ENCODE results near the gene CTRB2. TPM values are rescaled to one million over a fixed set of nuclear protein-coding genes. Genes with fewer than 3 reads are reported as not detected.
"Not testable (repeated sequence)": the region's sequence is repeated elsewhere in the genome, so short reads cannot be mapped to it uniquely, and the experiment has no call there.

CTRB2 gene
- total RNA-seq, 2 experiments from 2014 or later, result not detected

- CTCF ChIA-PET, result interaction anchor here (1.2 to 5.4 kb wide), 4 partner anchors 15 to 245 kb away, joined by 4 to 63 read pairs (median 6); no protein-coding TSS in a partner anchor
- peak overlapping the region; percentile 55 for H3K27ac Mint-ChIP-seq
- H3K36me3 Mint-ChIP-seq (ENCODE audit: low read depth), result no peaks in the 10 kb centered on the region
- POLR2A ChIA-PET, result interaction anchor here (0.6 kb wide), 1 partner anchor 18 kb away, joined by 3 read pairs; no protein-coding TSS in a partner anchor
- no peak overlapping the region for H3K4me3 Mint-ChIP-seq
- no peaks in the 10 kb centered on the region for H3K9me3 Mint-ChIP-seq (ENCODE audit: insufficient read depth)
- DNase-seq (no peak), ATAC-seq (no peak)
- H3K27me3 Mint-ChIP-seq (ENCODE audit: low read depth), result no peaks in the 10 kb centered on the region
- peaks cover 19% of the 10 kb centered on the region for H3K4me1 Mint-ChIP-seq (ENCODE audit: low read depth)
Observed at GRCh38 chr16:75219088-75219487, 12.1 kb upstream of the CTRB2 start.

- Mint-ChIP-seq H3K36me3 (ENCODE audit: low read depth) (no peaks in the 10 kb centered on the region), H3K27ac (peak within 1 kb of the TSS; percentile 92), H3K4me1 (ENCODE audit: low read depth) (peaks cover 19% of the 10 kb centered on the region), H3K4me3 (peak within 1 kb of the TSS; percentile 68), H3K27me3 (ENCODE audit: low read depth) (no peaks in the 10 kb centered on the region), H3K9me3 (ENCODE audit: insufficient read depth) (no peaks in the 10 kb centered on the region)
- POLR2A ChIA-PET, result interaction anchor here (0.5 kb wide), 1 partner anchor 16 kb away, joined by 3 read pairs; no protein-coding TSS in a partner anchor
- ATAC-seq (no peak), DNase-seq (no peak)
- CTCF ChIA-PET, result interaction anchor here (5.4 kb wide), 1 partner anchor 17 kb away, joined by 63 read pairs; no protein-coding TSS in a partner anchor
Observed at GRCh38 chr16:75218256-75219076, 11.5 kb upstream of the CTRB2 start, which contains the start of gene CTRB1. CTRB1 (plus strand) TSS chr16:75218988; CDS start chr16:75219008, 20 bp downstream.

GRCh38 chr16:75217389-75217851 lies 10.5 kb upstream of the CTRB2 start:
- H3K27ac Mint-ChIP-seq, result no peak overlapping the region
- no peaks in the 10 kb centered on the region for H3K27me3 Mint-ChIP-seq (ENCODE audit: low read depth)
- H3K4me1 Mint-ChIP-seq (ENCODE audit: low read depth), result peaks cover 19% of the 10 kb centered on the region

DNA sequence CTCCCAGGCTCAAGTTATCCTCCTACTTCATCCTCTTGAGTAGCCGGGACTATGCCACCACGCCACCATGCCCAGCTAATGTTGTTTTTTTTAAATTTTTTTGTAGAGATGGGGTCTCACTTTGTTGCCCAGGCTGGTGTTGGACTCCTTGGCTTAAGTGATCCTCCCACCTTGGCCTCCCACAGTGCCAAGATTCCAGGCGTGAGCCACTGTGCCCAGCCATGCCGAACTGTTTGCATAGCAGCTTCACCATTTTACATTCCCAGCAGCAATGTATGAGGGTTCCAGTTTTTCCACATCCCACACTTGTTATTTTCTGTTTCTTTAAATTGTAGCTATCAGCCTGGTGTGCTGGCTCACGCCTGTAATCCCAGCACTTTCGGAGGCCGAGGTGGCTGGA lies 9.6 kb upstream of the CTRB2 start:
- POLR2A ChIA-PET, result no interaction called here
- no peak for DNase-seq

More at GRCh38 chr16:75217389-75217851, 10.5 kb upstream of the CTRB2 start:
- DNase-seq, result no peak
- Mint-ChIP-seq H3K36me3 (ENCODE audit: low read depth) (no peaks in the 10 kb centered on the region), H3K9me3 (ENCODE audit: insufficient read depth) (no peaks in the 10 kb centered on the region), H3K4me3 (no peak overlapping the region)
- ATAC-seq, result no peak
- ChIA-PET CTCF (interaction anchor here (5.4 kb wide), 1 partner anchor 16 kb away, joined by 63 read pairs; no protein-coding TSS in a partner anchor), POLR2A (interaction anchor here (0.5 kb wide), 1 partner anchor 15 kb away, joined by 3 read pairs; no protein-coding TSS in a partner anchor)

GRCh38 chr16:75216127-75216526 lies 9.2 kb upstream of the CTRB2 start:
- DNase-seq, result no peak
- no peaks in the 10 kb centered on the region for H3K9me3 Mint-ChIP-seq (ENCODE audit: insufficient read depth)
- H3K4me3 Mint-ChIP-seq, result no peak overlapping the region
- ChIA-PET CTCF (interaction anchor here (0.6 to 1.0 kb wide), 2 partner anchors 17 to 169 kb away, joined by 3 read pairs; no protein-coding TSS in a partner anchor), POLR2A (no interaction called here)
- no peaks in the 10 kb centered on the region for H3K36me3 Mint-ChIP-seq (ENCODE audit: low read depth)
- H3K27me3 Mint-ChIP-seq (ENCODE audit: low read depth), result no peaks in the 10 kb centered on the region
- no peak for ATAC-seq
- H3K27ac Mint-ChIP-seq, result no peak overlapping the region
- H3K4me1 Mint-ChIP-seq (ENCODE audit: low read depth), result peaks cover 19% of the 10 kb centered on the region

More for the DNA sequence above, 9.6 kb upstream of the CTRB2 start:
- H3K9me3 Mint-ChIP-seq (ENCODE audit: insufficient read depth), result no peaks in the 10 kb centered on the region
- CTCF ChIA-PET, result interaction anchor here (1.0 kb wide), 1 partner anchor 169 kb away, joined by 3 read pairs; no protein-coding TSS in a partner anchor
- H3K36me3 Mint-ChIP-seq (ENCODE audit: low read depth), result no peaks in the 10 kb centered on the region
- no peak for ATAC-seq
- H3K4me1 Mint-ChIP-seq (ENCODE audit: low read depth), result peaks cover 19% of the 10 kb centered on the region
- no peak overlapping the region for H3K4me3 Mint-ChIP-seq
- no peaks in the 10 kb centered on the region for H3K27me3 Mint-ChIP-seq (ENCODE audit: low read depth)
- no peak overlapping the region for H3K27ac Mint-ChIP-seq

DNA sequence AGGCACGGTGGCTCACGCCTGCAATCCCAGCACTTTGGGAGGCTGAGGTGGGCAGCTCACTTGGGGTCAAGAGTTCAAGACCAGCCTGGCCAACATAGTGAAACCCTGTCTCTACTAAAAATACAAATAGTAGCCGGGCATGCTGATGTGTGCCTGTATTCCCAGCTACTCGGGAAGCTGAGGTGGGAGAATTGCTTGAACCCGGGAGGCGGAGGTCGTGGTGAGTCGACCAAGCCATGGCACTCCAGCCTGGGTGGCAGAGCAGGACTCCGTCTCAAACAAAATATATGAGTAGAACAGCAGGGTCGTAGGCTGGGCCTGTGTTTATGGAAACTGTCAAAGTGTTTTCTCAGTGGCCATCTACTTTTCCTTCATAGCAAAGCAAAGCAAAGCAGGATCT lies 4.3 kb upstream of the CTRB2 start:
- POLR2A ChIA-PET, result interaction anchor here (0.6 kb wide), 1 partner anchor 65 kb away, joined by 3 read pairs; no protein-coding TSS in a partner anchor

GRCh38 chr16:75209944-75210343 lies 3.0 kb upstream of the CTRB2 start:
- ChIA-PET CTCF (interaction anchor here (1.5 to 2.5 kb wide), 2 partner anchors 11 to 24 kb away, joined by 3 to 7 read pairs; no protein-coding TSS in a partner anchor), POLR2A (no interaction called here)
- DNase-seq (no peak), ATAC-seq (no peak)
- H3K4me3 Mint-ChIP-seq, result no peak overlapping the region
- no peaks in the 10 kb centered on the region for H3K36me3 Mint-ChIP-seq (ENCODE audit: low read depth)
- no peaks in the 10 kb centered on the region for H3K4me1 Mint-ChIP-seq (ENCODE audit: low read depth)
- H3K27ac Mint-ChIP-seq, result no peak overlapping the region
- no peaks in the 10 kb centered on the region for H3K27me3 Mint-ChIP-seq (ENCODE audit: low read depth)
- no peaks in the 10 kb centered on the region for H3K9me3 Mint-ChIP-seq (ENCODE audit: insufficient read depth)

More for the DNA sequence above, 4.3 kb upstream of the CTRB2 start:
- H3K27ac Mint-ChIP-seq; DNase-seq; H3K4me3 Mint-ChIP-seq; H3K27me3 Mint-ChIP-seq (ENCODE audit: low read depth); ATAC-seq; H3K4me1 Mint-ChIP-seq (ENCODE audit: low read depth); H3K36me3 Mint-ChIP-seq (ENCODE audit: low read depth); H3K9me3 Mint-ChIP-seq (ENCODE audit: insufficient read depth): not testable (repeated sequence)
- CTCF ChIA-PET, result interaction anchor here (2.5 kb wide), 1 partner anchor 12 kb away, joined by 7 read pairs; no protein-coding TSS in a partner anchor

- DNase-seq; H3K36me3 Mint-ChIP-seq (ENCODE audit: low read depth); H3K4me3 Mint-ChIP-seq; H3K4me1 Mint-ChIP-seq (ENCODE audit: low read depth); H3K27me3 Mint-ChIP-seq (ENCODE audit: low read depth); H3K9me3 Mint-ChIP-seq (ENCODE audit: insufficient read depth); POLR2A ChIA-PET; H3K27ac Mint-ChIP-seq; ATAC-seq: not testable (repeated sequence)
- CTCF ChIA-PET, result interaction anchor here (1.2 to 1.5 kb wide), 2 partner anchors 24 to 176 kb away, joined by 3 to 4 read pairs; no protein-coding TSS in a partner anchor
Observed at GRCh38 chr16:75209514-75209913, 2.6 kb upstream of the CTRB2 start.

- ChIA-PET CTCF (interaction anchor here (1.2 to 1.5 kb wide), 2 partner anchors 24 to 176 kb away, joined by 3 to 4 read pairs; no protein-coding TSS in a partner anchor), POLR2A (no interaction called here)
- Mint-ChIP-seq H3K36me3 (ENCODE audit: low read depth) (no peaks in the 10 kb centered on the region), H3K27ac (no peak overlapping the region), H3K4me3 (no peak overlapping the region), H3K9me3 (ENCODE audit: insufficient read depth) (no peaks in the 10 kb centered on the region), H3K4me1 (ENCODE audit: low read depth) (no peaks in the 10 kb centered on the region), H3K27me3 (ENCODE audit: low read depth) (no peaks in the 10 kb centered on the region)
- DNase-seq, result no peak
- no peak for ATAC-seq
Observed at GRCh38 chr16:75208861-75209505, 2.0 kb upstream of the CTRB2 start.

GRCh38 chr16:75208242-75208825 lies 1.4 kb upstream of the CTRB2 start:
- CTCF ChIA-PET, result interaction anchor here (1.2 kb wide), 1 partner anchor 177 kb away, joined by 4 read pairs; no protein-coding TSS in a partner anchor
- no peaks in the 10 kb centered on the region for H3K9me3 Mint-ChIP-seq (ENCODE audit: insufficient read depth)
- H3K4me3 Mint-ChIP-seq, result no peak overlapping the region
- no peaks in the 10 kb centered on the region for H3K4me1 Mint-ChIP-seq (ENCODE audit: low read depth)
- no peak for DNase-seq
- no peaks in the 10 kb centered on the region for H3K36me3 Mint-ChIP-seq (ENCODE audit: low read depth)
- H3K27ac Mint-ChIP-seq, result no peak overlapping the region
- POLR2A ChIA-PET, result no interaction called here
- no peaks in the 10 kb centered on the region for H3K27me3 Mint-ChIP-seq (ENCODE audit: low read depth)
- no peak for ATAC-seq

DNA sequence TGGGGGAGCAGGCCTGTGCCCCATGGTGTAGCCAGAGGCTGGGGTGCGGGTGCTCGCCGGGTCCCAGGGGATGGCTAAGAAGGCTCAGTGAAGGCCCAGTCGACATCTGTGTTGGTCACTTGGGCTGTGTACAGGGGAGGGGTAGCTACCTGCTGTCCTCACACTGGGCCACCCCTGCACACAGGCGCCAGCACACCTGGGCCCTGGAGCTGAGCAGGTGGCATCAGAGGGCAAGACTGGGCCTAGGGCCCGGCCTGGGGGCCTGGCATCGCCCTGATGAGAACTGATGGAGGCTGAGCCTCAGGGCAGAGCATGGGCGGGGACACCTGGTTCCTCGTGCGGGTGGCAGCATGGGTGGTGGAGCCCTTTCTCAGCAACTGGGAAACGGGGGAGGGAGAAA lies 870 bp upstream of the CTRB2 start:
- ChIA-PET CTCF (no interaction called here), POLR2A (no interaction called here)
- no peak overlapping the region for H3K4me3 Mint-ChIP-seq
- H3K27ac Mint-ChIP-seq, result no peak overlapping the region
- H3K27me3 Mint-ChIP-seq (ENCODE audit: low read depth), result no peaks in the 10 kb centered on the region
- ATAC-seq, result no peak
- no peaks in the 10 kb centered on the region for H3K4me1 Mint-ChIP-seq (ENCODE audit: low read depth)
- no peaks in the 10 kb centered on the region for H3K9me3 Mint-ChIP-seq (ENCODE audit: insufficient read depth)
- no peaks in the 10 kb centered on the region for H3K36me3 Mint-ChIP-seq (ENCODE audit: low read depth)
- no peak for DNase-seq

Measured in activated CD8-positive, alpha-beta T cell treated with anti-CD3 and anti-CD28 coated beads, Interleukin-2, amount 10 ng/mL, durations not matched to agents 7 days and 5 days (primary cell).